Omental fat pad (tissue), 4 donors: Measurements from ENCODE around the gene AHSG. TPM values are rescaled to one million over a fixed set of nuclear protein-coding genes. Genes with fewer than 3 reads are reported as not detected.

Experiments used
- ATAC-seq: fragments of 150-250 bp; one replicate; pipeline ENCODE4 v1.9.1; 2016; ENCODE audit warnings: mild to moderate bottlenecking, moderate library complexity; ENCODE audit not compliant: low FRiP score
- DNase-seq: peaks from one replicate; pipeline ENCODE4 v3.0.0-alpha.2; 2019; ENCODE audit warnings: low spot score
- CTCF ChIP-seq, 3 donors: fragments of 450-650 bp; IDR thresholded peaks; one replicate each; pipeline ENCODE4 v1.5.1; 2016 to 2017; ENCODE audit warnings: antibody characterized with exemption in 3 of 3, mild to moderate bottlenecking in 3 of 3, moderate library complexity in 2 of 3
- total RNA-seq, 4 donors: library from RNA; depleted of rRNA; stranded (reverse); fragments of >200 nt; gene quantifications; one replicate each; pipeline ENCODE4 v1.1.0, GENCODE V29; 2016

Gene AHSG
- total RNA-seq, 4 donors from 2014 or later, result not detected

- no peak for ATAC-seq
- no peak for TF ChIP-seq CTCF (IDR thresholded peaks at IDR 0.05)
- no peak for DNase-seq
Observed at GRCh38 chr3:186600896-186601295, 12.0 kb upstream of the AHSG start.

- TF ChIP-seq CTCF (IDR thresholded peaks at IDR 0.05), result no peak
- DNase-seq (no peak), ATAC-seq (no peak)
Observed at GRCh38 chr3:186603159-186603558, 9.7 kb upstream of the AHSG start.

- ATAC-seq (no peak), DNase-seq (no peak)
- TF ChIP-seq CTCF (IDR thresholded peaks at IDR 0.05), result no peak
Observed at GRCh38 chr3:186605078-186605477, 7.8 kb upstream of the AHSG start.

- ATAC-seq, result no peak
- TF ChIP-seq CTCF (IDR thresholded peaks at IDR 0.05), result no peak
- DNase-seq, result no peak
Observed at GRCh38 chr3:186605561-186606545, 7.0 kb upstream of the AHSG start.

- no peak for TF ChIP-seq CTCF (IDR thresholded peaks at IDR 0.05)
- ATAC-seq (no peak), DNase-seq (no peak)
Observed at GRCh38 chr3:186608624-186609215, 4.1 kb upstream of the AHSG start.

- ATAC-seq (no peak), DNase-seq (no peak)
- no peak for TF ChIP-seq CTCF (IDR thresholded peaks at IDR 0.05)
Observed at GRCh38 chr3:186609247-186609868, 3.5 kb upstream of the AHSG start.
